ENCODE data around the gene CTR9.

Gene CTR9

DNA sequence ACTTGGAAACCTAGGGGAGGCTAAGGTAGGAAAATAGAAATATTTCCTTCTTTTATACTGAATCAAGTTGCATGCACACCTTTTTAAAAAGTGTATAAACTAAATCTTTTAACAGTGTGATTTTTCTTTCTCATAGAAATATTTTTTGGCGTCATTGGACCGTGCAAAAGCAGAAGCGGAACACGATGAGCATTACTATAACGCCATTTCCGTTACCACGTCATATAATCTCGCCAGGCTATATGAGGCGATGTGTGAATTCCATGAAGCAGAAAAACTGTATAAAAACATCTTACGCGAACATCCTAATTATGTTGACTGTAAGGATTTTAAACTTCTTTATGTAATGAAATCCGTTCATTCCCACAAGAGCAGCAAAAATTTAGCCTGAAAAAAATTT lies 13.4 kb downstream of the CTR9 start:
- no peak for DNase-seq (ENCODE audit: low read depth)
- no peak overlapping the region for H3K4me3 ChIP-seq (ENCODE audit: low read depth, low read length)
- TF ChIP-seq, protein P1, sequence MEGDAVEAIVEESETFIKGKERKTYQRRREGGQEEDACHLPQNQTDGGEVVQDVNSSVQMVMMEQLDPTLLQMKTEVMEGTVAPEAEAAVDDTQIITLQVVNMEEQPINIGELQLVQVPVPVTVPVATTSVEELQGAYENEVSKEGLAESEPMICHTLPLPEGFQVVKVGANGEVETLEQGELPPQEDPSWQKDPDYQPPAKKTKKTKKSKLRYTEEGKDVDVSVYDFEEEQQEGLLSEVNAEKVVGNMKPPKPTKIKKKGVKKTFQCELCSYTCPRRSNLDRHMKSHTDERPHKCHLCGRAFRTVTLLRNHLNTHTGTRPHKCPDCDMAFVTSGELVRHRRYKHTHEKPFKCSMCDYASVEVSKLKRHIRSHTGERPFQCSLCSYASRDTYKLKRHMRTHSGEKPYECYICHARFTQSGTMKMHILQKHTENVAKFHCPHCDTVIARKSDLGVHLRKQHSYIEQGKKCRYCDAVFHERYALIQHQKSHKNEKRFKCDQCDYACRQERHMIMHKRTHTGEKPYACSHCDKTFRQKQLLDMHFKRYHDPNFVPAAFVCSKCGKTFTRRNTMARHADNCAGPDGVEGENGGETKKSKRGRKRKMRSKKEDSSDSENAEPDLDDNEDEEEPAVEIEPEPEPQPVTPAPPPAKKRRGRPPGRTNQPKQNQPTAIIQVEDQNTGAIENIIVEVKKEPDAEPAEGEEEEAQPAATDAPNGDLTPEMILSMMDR (IDR thresholded peaks at IDR 0.05; ENCODE audit: low read depth, low read length, missing control alignments) = no peak

DNA sequence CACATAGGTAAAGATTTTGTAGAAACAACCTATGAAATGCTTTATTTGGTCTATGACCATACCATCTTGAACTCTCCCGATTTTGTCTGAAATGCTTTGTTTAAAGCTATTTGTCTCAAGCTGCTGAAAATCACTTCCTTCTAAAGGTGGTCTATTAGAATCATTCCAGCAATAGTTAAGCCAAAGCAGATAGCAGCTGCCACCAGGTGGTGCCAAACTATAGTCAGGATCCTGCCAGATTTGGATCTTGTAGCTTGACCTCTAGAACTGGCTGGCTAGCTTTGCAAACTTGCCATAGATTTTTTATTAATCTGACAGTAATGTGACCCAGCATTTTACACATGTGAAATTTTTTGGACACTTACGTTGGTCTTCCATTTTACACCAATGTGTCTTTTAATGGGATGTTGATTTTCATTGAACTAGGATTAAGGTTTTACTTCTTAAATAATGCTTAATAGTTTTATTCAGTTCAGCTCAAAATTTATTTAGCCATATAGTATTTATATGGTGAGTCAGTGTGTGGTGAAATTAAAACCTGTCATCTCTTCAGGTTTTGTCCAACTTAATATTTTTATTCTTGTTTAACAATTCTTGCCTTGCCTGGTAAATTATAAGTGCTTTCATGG lies 19.7 kb downstream of the CTR9 start:
- DNase-seq (ENCODE audit: low read depth) = no peak
- TF ChIP-seq, protein P1 (IDR thresholded peaks at IDR 0.05; ENCODE audit: low read depth, low read length, missing control alignments) = peak; percentile 67
- H3K4me3 ChIP-seq (ENCODE audit: low read depth, low read length) = no peak overlapping the region

- TF ChIP-seq, protein P1 (IDR thresholded peaks at IDR 0.05; ENCODE audit: low read depth, low read length, missing control alignments) = no peak
These were observed 20.4 kb downstream of the CTR9 start for GRCh38 chr11:10771457-10771856.

GRCh38 chr11:10774811-10775210 lies 23.8 kb downstream of the CTR9 start:
- no peak for DNase-seq (ENCODE audit: low read depth)
- TF ChIP-seq, protein P1 (IDR thresholded peaks at IDR 0.05; ENCODE audit: low read depth, low read length, missing control alignments) = no peak
- H3K4me3 ChIP-seq (ENCODE audit: low read depth, low read length) = no peak overlapping the region

More at GRCh38 chr11:10771457-10771856, 20.4 kb downstream of the CTR9 start:
- H3K4me3 ChIP-seq (ENCODE audit: low read depth, low read length) = no peak overlapping the region
- DNase-seq (ENCODE audit: low read depth) = no peak

- TF ChIP-seq, protein P1 (IDR thresholded peaks at IDR 0.05; ENCODE audit: low read depth, low read length, missing control alignments) = no peak
- DNase-seq (ENCODE audit: low read depth) = no peak
- H3K4me3 ChIP-seq (ENCODE audit: low read depth, low read length) = no peak overlapping the region
These were observed 26.3 kb downstream of the CTR9 start for GRCh38 chr11:10777393-10777793.

GRCh38 chr11:10777806-10778205 lies 26.8 kb downstream of the CTR9 start:
- DNase-seq (ENCODE audit: low read depth) = no peak
- H3K4me3 ChIP-seq (ENCODE audit: low read depth, low read length) = no peak overlapping the region
- TF ChIP-seq, protein P1 (IDR thresholded peaks at IDR 0.05; ENCODE audit: low read depth, low read length, missing control alignments) = no peak

Data from GM12864 (cell line).